Measurements from ENCODE around the gene MYO9B.
"Not testable (repeated sequence)": the region's sequence is repeated elsewhere in the genome, so short reads cannot be mapped to it uniquely, and the experiment has no call there.

The MYO9B gene

GRCh38 chr19:17090583-17090982 lies 15.0 kb downstream of the MYO9B start:
- DNase-seq (ENCODE audit: extremely low read depth in 1 of 2, low read depth in 1 of 2), result peak in 1 of 2 donors; percentile 54

GRCh38 chr19:17091758-17092333 lies 16.3 kb downstream of the MYO9B start:
- DNase-seq (ENCODE audit: extremely low read depth in 1 of 2, low read depth in 1 of 2), result no peak

- no peak for DNase-seq (ENCODE audit: extremely low read depth in 1 of 2, low read depth in 1 of 2)
Measured at GRCh38 chr19:17092696-17093095, 17.1 kb downstream of the MYO9B start.

GRCh38 chr19:17094694-17095093 lies 19.1 kb downstream of the MYO9B start:
- DNase-seq (ENCODE audit: extremely low read depth in 1 of 2, low read depth in 1 of 2), result not testable (repeated sequence)

DNA sequence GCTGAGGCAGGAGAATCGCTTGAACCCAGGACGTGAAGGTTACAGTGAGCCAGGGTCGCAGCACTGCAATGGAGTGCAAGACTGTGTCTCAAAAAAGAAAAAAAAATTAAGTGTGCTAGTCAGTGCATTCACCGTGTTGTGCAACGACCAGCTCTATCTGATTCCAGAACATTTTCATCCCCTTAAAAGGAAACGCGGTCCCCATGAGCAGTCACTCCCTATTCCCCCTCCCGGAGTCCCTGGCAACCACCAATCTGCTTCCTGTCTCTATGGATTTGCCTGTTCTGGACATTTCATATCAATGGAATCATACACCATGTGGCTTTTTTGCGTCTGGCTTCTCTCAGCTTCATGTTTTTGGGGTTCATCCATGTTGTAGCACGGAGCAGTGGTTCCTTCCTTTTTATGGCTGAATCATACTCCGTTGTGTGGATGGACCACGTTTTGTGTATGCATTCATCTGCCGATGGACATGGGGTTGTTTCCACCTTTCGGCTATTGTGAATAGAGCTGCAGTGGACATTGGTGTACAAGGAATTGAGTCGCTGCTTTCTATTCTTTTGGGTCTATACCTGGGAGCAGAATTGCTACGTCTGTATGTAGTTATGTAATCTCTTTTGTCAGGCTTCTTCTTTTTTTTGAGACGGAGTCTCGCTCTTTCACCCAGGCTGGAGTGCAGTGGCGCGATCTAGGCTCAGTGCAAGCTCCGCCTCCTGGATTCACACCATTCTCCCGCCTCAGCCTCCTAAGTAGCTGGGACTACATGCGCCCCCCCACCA lies 19.8 kb downstream of the MYO9B start:
- DNase-seq (ENCODE audit: extremely low read depth in 1 of 2, low read depth in 1 of 2), result no peak

DNA sequence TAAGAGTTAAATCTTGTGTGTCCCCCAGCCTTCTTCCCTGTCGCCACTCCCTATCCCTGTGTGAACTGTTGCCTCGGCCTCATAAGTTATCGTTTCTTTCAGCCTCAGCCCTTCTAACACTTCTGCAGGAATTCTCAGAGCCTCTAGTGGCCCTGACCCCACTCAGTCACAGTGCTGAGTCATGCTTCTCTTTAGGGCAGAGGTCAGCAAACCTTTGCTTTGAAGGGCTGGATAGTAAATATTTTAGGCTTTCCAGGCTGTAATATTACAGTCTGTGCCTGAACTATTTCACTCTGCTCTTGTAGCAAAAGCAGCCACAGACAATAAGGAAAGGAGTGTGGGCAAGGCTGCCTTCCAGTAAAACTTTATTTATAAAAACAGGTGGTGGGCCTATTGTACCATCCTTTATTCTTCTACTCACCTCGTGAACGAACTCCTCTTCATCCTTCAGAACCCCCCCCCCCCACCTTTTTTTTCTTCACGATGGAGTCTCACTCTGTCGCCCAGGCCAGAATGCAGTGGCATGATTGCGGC lies 22.1 kb downstream of the MYO9B start:
- no peak for DNase-seq (ENCODE audit: extremely low read depth in 1 of 2, low read depth in 1 of 2)

GRCh38 chr19:17098326-17098725 lies 22.7 kb downstream of the MYO9B start:
- no peak for DNase-seq (ENCODE audit: extremely low read depth in 1 of 2, low read depth in 1 of 2)

DNA sequence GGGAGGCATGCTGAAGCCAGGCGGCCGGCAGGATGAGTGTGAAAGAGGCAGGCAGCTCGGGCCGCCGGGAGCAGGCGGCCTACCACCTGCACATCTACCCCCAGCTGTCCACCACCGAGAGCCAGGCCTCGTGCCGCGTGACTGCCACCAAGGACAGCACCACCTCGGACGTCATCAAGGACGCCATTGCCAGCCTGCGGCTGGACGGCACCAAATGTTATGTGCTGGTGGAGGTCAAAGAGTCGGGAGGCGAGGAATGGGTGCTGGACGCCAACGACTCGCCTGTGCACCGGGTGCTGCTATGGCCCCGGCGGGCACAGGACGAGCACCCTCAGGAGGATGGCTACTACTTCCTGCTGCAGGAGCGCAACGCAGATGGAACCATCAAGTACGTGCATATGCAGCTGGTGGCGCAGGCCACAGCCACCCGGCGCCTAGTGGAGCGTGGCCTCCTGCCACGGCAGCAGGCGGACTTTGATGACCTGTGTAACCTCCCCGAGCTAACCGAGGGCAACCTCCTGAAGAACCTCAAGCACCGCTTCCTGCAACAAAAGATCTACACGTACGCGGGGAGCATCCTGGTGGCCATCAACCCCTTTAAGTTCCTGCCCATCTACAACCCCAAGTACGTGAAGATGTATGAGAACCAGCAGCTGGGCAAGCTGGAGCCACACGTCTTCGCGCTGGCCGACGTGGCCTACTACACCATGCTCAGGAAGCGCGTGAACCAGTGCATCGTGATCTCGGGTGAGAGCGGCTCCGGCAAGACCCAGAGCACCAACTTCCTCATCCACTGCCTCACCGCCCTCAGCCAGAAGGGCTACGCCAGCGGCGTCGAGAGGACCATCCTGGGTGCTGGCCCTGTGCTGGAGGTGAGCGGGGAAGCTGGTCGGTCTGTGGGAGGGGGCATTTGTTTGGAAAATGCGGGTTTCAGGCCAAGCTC lies 26.4 kb downstream of the MYO9B start:
- DNase-seq (ENCODE audit: extremely low read depth in 1 of 2, low read depth in 1 of 2), result no peak

DNA sequence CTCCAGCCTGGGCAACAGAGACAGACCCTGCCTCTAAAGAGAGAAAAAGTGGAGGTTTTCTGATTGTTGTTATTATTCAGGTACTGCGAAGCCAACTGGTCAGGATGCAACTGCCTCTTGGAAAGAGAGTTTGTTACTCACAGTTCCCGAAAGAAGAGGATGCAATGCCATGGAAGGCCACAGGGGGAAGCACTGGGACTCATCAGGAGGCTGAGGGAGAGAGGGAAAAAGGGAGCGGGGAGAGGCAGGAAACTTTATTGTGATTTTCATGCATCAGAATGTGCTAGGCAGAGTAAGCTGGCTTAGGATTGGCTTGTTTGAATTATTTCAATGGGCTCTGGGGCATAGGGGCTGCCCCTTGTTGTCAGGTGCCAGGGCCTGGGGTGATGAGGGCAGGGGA lies 27.6 kb downstream of the MYO9B start:
- DNase-seq (ENCODE audit: extremely low read depth in 1 of 2, low read depth in 1 of 2), result no peak

- DNase-seq (ENCODE audit: extremely low read depth in 1 of 2, low read depth in 1 of 2), result no peak
Measured at GRCh38 chr19:17104679-17105078, 29.1 kb downstream of the MYO9B start.

DNA sequence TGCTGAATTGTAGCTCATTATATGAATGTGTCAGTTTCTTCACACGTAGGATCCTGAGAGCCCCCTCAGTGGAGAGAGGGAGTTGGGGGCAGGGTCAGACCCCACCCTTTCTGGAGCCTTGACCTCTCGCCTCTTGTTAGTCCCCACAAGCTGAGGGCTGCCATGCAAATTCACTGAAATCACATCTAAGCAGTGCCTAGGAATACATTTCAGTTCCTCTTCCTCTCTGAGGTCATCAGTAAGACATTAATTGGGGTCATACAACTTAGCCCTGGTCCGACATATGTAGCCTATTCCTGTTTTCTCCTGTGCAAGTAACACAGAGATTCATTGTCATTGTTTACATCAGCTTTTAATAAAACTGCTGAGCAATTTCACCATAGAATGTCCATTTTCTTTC lies 30.0 kb downstream of the MYO9B start:
- DNase-seq (ENCODE audit: extremely low read depth in 1 of 2, low read depth in 1 of 2), result no peak

DNA sequence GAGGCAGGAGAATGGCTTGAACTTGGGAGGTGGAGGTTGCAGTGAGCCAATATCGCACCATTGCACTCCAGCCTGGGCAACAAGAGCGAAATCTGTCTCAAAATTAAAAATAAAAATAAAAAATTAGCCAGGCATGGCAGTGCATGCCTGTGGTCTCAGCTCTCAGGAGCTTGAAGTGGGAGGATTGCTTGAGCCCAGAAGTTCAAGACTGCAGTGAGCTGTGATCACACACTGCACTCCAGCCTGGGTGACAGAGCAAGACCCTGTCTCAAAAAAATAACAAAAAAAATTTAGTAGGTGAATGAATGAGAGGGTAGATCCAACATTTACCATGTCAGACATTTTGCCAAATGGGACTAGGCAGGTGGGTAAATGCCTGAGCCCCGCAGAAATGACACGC lies 31.4 kb downstream of the MYO9B start:
- DNase-seq (ENCODE audit: extremely low read depth in 1 of 2, low read depth in 1 of 2), result not testable (repeated sequence)

DNA sequence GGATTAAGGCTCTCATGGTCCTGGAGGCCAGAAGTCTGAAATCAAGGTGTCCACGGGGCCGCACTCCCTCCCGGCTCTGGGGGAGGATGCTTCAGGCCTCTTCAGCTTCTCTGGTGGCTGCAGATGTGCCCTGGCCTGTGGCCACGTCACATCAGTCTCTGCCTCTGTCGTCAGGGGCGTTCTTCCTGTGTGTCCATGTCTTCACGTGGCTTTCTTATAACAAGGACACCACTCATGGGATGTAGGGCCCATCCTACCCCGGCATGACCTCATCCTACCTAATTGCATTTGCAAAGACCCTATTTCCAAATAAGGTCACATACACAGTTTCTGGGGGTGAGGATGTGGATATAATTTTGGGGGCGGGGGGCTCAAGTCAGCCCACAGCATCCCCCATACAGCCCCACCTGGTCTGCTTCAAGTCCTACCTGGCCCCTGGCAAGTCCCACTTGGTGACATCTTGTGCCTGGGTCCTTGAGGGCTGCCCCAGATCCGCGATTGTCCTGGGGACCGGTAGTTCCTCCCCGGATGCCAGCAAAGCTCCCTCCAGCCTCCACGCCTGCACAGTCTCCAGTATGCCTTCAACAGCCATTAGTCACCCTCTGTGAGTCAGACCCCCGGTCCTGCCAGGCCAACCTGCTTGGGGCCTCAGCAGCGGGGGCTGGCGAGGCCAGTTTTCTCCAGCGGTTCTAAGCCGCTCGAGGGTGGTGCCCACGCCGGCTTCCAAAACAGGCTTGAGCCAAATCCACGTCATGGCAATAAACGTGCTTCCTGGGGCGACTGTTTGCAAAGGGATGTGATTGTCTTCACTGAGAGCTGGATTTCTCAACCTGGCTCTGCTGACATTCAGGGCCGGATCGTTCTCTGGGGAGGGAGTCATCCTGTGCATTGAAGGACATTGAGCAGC lies 32.2 kb downstream of the MYO9B start:
- DNase-seq (ENCODE audit: extremely low read depth in 1 of 2, low read depth in 1 of 2), result no peak

DNA sequence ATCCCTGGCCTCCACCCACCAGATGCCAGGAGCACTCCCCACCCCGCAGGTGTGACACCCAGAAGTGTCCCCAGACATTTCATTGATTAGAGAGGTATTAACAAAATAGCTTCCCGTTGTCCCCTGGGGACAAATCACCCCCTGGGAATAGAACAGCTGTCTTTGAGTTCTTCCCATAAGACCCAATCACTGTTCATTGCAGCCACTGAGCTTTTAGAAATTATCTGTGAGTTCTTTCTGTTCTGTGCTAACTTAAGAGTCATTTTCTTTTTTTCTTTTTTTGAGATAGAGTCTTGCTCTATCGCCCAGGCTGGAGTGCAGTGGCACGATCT lies 32.8 kb downstream of the MYO9B start:
- DNase-seq (ENCODE audit: extremely low read depth in 1 of 2, low read depth in 1 of 2), result no peak

- DNase-seq (ENCODE audit: extremely low read depth in 1 of 2, low read depth in 1 of 2), result no peak
Measured at GRCh38 chr19:17109300-17109699, 33.7 kb downstream of the MYO9B start.

GRCh38 chr19:17109962-17110598 lies 34.5 kb downstream of the MYO9B start:
- DNase-seq (ENCODE audit: extremely low read depth in 1 of 2, low read depth in 1 of 2), result peak in 1 of 2 donors; percentile 16

- DNase-seq (ENCODE audit: extremely low read depth in 1 of 2, low read depth in 1 of 2), result no peak
Measured at GRCh38 chr19:17110599-17110966, 35.0 kb downstream of the MYO9B start.

DNA sequence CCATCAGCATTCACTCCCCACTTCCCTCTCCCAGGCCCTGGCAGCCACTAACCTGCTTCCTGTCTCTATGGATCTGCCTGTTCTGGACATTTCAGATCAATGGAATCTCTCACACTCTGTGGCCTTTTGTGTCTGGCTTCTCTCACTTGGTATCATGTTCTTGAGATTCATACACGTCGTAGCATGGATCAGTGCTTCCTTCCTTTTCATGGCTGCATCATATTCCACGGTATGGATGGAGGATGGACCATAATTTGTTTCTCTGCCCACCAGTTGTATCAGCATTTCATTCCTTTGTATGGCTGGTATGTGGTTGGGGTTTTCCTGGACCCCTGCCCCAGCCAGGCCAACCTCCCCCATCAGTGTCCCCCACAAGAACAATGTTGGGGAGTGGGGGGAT lies 36.2 kb downstream of the MYO9B start:
- DNase-seq (ENCODE audit: extremely low read depth in 1 of 2, low read depth in 1 of 2), result no peak

DNA sequence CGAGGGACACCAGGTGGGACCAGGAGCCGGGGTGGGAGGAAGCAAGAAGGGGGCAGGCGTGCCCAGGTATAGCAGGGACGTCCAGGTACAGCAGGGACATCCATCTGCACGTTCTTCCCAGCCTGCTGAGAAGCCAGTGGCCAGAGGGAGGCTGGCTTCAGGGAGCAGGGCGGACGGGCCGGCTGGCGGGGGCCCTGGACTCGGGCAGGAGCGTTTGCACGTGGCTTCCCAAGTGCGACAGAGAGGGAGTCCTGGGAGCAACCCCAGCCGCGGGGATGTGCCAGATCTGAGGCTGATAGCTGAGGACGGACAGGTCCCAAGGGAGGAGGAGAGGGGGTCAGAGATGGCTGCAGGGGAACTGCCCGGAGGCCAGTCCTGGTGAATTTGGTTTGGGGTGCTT lies 36.7 kb downstream of the MYO9B start:
- no peak for DNase-seq (ENCODE audit: extremely low read depth in 1 of 2, low read depth in 1 of 2)

GRCh38 chr19:17112700-17113099 lies 37.1 kb downstream of the MYO9B start:
- no peak for DNase-seq (ENCODE audit: extremely low read depth in 1 of 2, low read depth in 1 of 2)
